Measurements from ENCODE around the gene RITA1. TPM values are rescaled to one million over a fixed set of nuclear protein-coding genes. Genes with fewer than 3 reads are reported as not detected.
A peak's percentile ranks its signal among the peaks of the same experiment; 100 is the strongest.

The RITA1 gene
- polyA plus RNA-seq, 2 of the 4 experiments (the other 2 are of a cell fraction), result 18.6 to 20.5 TPM

DNA sequence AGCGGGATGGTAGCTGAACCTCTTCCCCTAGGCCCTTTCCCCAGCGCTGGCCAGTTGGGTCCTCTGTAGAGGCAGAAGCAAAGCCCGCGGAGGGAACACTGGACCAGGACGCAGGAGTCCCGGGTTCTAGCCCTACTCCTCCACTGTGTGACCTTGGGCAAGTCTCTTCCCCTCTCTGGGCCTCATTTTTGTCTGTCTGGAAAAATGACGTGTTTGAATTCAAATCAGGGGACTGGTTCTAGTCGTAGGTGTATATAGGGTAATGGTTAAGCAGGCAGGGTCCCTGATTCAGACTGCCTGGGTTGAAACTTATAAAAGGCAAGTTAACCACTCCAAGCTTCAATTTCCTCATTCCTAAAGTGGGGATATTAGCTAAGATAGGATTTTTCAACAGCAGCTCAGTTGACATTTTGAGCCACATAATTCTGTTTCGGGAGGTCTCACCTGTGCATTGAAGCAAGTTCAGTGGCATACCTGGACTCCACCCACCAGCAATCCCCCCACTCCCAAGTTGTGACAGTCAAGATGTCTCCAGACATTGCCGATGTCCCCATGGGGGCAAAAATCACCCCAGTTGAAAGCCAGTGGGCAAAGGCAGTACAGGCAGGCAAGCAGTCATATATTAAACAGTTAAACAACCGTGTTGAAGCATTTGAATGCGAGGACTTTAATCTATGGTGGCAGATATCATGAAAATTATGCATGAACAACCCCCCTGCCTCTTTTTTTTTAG lies 36.6 kb downstream of the RITA1 start:
- no peaks in the 10 kb centered on the region for H3K9me3 ChIP-seq
- FAIRE-seq, result no peak
- no peak; a peak in 1 of 6 replicates for ATAC-seq
- peak overlapping the region; percentile 65 for H3K4me3 ChIP-seq
- no peak for TF ChIP-seq CBX2 (IDR thresholded peaks at IDR 0.05; ENCODE audit: borderline replicate concordance, low read depth)
- TF ChIP-seq KDM1A (IDR thresholded peaks at IDR 0.05; ENCODE audit: low read depth), result peak; percentile 52; the same call in 1 of the 2 replicates
- peak; percentile 67 for TF ChIP-seq ZFP36 (IDR thresholded peaks at IDR 0.05; ENCODE audit: borderline replicate concordance, partially characterized antibody)
- TF ChIP-seq, protein P1, sequence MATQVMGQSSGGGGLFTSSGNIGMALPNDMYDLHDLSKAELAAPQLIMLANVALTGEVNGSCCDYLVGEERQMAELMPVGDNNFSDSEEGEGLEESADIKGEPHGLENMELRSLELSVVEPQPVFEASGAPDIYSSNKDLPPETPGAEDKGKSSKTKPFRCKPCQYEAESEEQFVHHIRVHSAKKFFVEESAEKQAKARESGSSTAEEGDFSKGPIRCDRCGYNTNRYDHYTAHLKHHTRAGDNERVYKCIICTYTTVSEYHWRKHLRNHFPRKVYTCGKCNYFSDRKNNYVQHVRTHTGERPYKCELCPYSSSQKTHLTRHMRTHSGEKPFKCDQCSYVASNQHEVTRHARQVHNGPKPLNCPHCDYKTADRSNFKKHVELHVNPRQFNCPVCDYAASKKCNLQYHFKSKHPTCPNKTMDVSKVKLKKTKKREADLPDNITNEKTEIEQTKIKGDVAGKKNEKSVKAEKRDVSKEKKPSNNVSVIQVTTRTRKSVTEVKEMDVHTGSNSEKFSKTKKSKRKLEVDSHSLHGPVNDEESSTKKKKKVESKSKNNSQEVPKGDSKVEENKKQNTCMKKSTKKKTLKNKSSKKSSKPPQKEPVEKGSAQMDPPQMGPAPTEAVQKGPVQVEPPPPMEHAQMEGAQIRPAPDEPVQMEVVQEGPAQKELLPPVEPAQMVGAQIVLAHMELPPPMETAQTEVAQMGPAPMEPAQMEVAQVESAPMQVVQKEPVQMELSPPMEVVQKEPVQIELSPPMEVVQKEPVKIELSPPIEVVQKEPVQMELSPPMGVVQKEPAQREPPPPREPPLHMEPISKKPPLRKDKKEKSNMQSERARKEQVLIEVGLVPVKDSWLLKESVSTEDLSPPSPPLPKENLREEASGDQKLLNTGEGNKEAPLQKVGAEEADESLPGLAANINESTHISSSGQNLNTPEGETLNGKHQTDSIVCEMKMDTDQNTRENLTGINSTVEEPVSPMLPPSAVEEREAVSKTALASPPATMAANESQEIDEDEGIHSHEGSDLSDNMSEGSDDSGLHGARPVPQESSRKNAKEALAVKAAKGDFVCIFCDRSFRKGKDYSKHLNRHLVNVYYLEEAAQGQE (IDR thresholded peaks at IDR 0.05), result peak; percentile 42
- no peak for TF ChIP-seq CBX8 (IDR thresholded peaks at IDR 0.05)
- TF ChIP-seq ESRRA (IDR thresholded peaks at IDR 0.05; ENCODE audit: borderline replicate concordance, low read length), result 0 out of 2 replicates have a peak, but pooled peaks have one; percentile 19
- no peak for TF ChIP-seq RFX5 (IDR thresholded peaks at IDR 0.05)
- TF ChIP-seq E2F6 (IDR thresholded peaks at IDR 0.05; ENCODE audit: borderline replicate concordance, low read depth), result 0 out of 2 replicates have a peak, but pooled peaks have one; percentile 1
- no peak for TF ChIP-seq PBX3 (IDR thresholded peaks at IDR 0.05)
- peak in 1 of 2 experiments; percentile 39; a peak in 2 of 5 replicates for TF ChIP-seq JUN (IDR thresholded peaks at IDR 0.05)
- H3K27ac ChIP-seq, result peak overlapping the region; percentile 80 to 93
- peak overlapping the region; percentile 96 for H3K4me2 ChIP-seq
- ChIA-PET CTCF (interaction anchor here (0.6 to 5.3 kb wide), 7 partner anchors 8 to 175 kb away, joined by 3 to 35 read pairs (median 5); no protein-coding TSS in a partner anchor), POLR2A (interaction anchor here (1.0 to 2.2 kb wide), 8 partner anchors 8 to 113 kb away, joined by 3 to 11 read pairs (median 6); partner anchors contain the start of genes DDX54, RITA1 and SLC8B1)
- peaks cover 20% of the 10 kb centered on the region for H3K4me1 ChIP-seq
- WGBS (ENCODE audit: missing lambda C conversion rate), result 4% methylated on average over 12 of the region's 12 CpGs
- peak in 1 of 2 experiments; percentile 18 for DNase-seq (ENCODE audit: low read depth in 1 of 2, low spot score in 1 of 2)

DNA sequence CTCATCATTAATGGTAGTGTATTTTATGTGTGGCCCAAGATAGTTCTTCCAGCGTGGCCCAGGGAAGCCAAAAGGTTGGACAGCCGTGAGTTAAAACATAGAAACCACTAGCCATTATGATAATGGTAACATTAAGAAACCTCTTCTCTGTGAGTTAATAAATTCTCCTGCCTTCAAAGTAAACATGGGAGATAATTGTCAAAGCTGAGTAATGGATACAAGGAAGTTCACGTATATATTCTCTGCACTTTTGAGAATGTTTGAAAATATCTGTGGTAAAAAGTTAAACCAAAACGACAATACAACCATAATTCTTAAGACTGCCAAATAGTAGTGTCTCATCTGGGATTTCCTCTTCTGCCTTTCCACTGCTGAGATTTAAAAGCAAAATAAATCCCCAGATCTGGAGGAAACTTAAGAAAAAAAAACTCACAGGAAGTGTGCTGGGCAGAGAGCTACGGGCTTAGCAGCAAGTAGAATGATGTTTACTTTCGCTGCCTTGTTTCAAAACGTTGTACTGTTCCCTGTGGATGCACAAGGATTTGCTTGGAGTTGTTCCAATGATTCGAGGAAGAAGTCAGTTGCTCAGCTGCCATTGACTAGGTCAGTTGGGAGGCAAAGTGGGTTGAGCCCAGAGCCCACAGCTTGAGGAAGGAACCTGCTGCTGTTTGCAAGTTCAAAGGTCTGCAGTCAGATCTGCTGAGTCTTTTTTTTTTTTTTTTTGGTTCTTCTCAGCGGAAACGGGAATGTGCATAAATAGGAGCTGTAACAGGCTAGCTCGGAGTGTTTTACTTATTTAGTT lies 37.4 kb downstream of the RITA1 start:
- DNase-seq (ENCODE audit: low read depth in 1 of 2, low spot score in 1 of 2) (peak; percentile 74 to 94), FAIRE-seq (no peak), ATAC-seq (peak; percentile 25; a peak in 5 of 6 replicates)
- peak overlapping the region; percentile 65 for H3K4me3 ChIP-seq
- H3K27ac ChIP-seq, result peak overlapping the region; percentile 80 to 93
- H3K4me1 ChIP-seq, result peaks cover 20% of the 10 kb centered on the region
- H3K4me2 ChIP-seq, result peak overlapping the region; percentile 96
- CTCF ChIA-PET, result interaction anchor here (0.6 to 5.3 kb wide), 9 partner anchors 8 to 174 kb away, joined by 3 to 35 read pairs (median 5); no protein-coding TSS in a partner anchor
- no peaks in the 10 kb centered on the region for H3K9me3 ChIP-seq
- POLR2A ChIA-PET, result interaction anchor here (0.6 to 2.2 kb wide), 12 partner anchors 7 to 112 kb away, joined by 3 to 10 read pairs (median 4); partner anchors contain the start of genes RITA1 and SLC8B1
- 2% methylated on average over 11 of the region's 11 CpGs for WGBS (ENCODE audit: missing lambda C conversion rate)
- TF ChIP-seq ATOH8 (CRISPR knock-in tag; IDR thresholded peaks at IDR 0.05; ENCODE audit: low read depth) (no peak), JUNB (IDR thresholded peaks at IDR 0.05) (no peak), FOSL2 (IDR thresholded peaks at IDR 0.05) (no peak), FOSL2 (CRISPR knock-in tag; IDR thresholded peaks at IDR 0.05) (0 out of 2 replicates have a peak, but pooled peaks have one; percentile 3), PHF8 (IDR thresholded peaks at IDR 0.05; ENCODE audit: borderline replicate concordance, low read depth) (no peak), ZNF302 (CRISPR knock-in tag; IDR thresholded peaks at IDR 0.05) (no peak), MAX (IDR thresholded peaks at IDR 0.05) (peak; percentile 68), FOSB (CRISPR knock-in tag; IDR thresholded peaks at IDR 0.05) (no peak), NR3C1 (IDR thresholded peaks at IDR 0.05) (no peak), CBX8 (IDR thresholded peaks at IDR 0.05) (no peak), EHF (CRISPR knock-in tag; IDR thresholded peaks at IDR 0.05) (no peak), NPAS2 (CRISPR knock-in tag; IDR thresholded peaks at IDR 0.05; ENCODE audit: borderline replicate concordance) (no peak), RARB (CRISPR knock-in tag; IDR thresholded peaks at IDR 0.05) (no peak), CHD2 (IDR thresholded peaks at IDR 0.05; ENCODE audit: low read length, partially characterized antibody) (no peak), BHLHE40 (IDR thresholded peaks at IDR 0.05; ENCODE audit: low read depth, low read length) (no peak), HOXB13 (CRISPR knock-in tag; IDR thresholded peaks at IDR 0.05; ENCODE audit: low read depth) (no peak), MAFK (IDR thresholded peaks at IDR 0.05; ENCODE audit: partially characterized antibody) (peak; percentile 73), FOXS1 (CRISPR knock-in tag; IDR thresholded peaks at IDR 0.05) (no peak), SREBF2 (IDR thresholded peaks at IDR 0.05) (no peak)
